UCSD-AML1 (cell line): ENCODE measurements around the gene LSAMP.

Experiments
- DNase-seq: peaks from one replicate; lab custom pipeline; 2025; ENCODE audit not compliant: unreplicated experiment; lab: John Stamatoyannopoulos, UW

The LSAMP gene

GRCh38 chr3:115913069-115913686, 532.1 kb downstream of the LSAMP start:
- no peak for DNase-seq

DNA sequence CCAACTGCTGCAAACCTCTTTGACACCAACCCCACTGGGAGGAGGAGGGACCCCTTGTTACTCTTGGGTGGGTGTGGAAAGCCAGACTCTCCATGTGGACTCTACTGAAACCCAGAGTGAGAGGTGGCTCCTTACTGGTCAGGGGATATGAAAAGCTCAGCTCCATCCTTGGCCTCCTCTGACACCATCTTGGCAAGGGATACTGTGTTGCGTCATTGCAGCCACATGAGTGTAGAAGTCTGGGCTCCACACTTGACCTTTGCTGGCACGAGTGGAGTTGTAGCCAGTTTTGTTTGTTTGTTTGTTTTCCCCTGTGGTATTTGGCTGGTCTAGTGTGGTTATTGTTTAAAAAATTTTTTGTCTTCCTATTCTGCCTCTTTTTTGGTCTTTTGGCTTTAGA, 532.9 kb downstream of the LSAMP start:
- DNase-seq = no peak

GRCh38 chr3:115905871-115906270, 539.4 kb downstream of the LSAMP start:
- DNase-seq = no peak

DNA sequence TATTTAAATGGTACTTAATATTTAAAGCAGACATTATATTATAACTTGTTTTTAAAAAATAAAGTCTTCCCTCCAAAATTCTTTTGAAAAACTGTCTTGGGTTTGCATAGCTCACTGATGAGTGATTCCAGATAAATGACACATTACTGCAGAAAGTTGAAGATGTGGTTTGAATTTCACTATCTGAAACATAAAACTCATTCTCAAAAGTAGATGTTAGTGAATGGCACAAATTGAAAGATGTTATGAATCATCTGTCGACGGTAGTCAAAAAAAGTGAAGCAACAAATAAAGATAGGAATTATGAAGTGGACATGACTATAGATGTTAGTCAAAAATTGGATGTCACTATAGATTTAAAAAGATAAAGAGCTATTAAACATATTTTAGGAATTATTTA, 541.4 kb downstream of the LSAMP start:
- no peak for DNase-seq

DNA sequence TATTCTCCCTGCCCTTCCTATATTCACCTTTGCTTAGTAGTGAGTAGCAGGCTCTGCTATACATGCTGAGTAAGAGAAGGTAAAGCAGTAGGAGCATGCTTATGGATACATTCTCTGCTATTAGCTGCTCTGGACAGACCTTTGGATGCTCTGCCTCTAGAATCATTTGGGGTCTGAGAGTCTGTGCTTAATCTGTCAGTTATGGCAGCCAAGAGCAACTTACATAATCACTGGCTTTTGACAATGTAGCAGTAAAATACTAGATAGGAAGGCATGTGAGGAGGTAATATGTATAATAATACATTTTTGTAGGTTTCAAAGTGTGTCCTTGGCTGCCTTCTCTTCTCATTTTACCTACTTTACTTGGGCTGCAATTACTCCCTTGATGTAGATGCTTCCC, 544.3 kb downstream of the LSAMP start:
- DNase-seq = no peak

GRCh38 chr3:115899535-115899934, 545.8 kb downstream of the LSAMP start:
- no peak for DNase-seq

DNA sequence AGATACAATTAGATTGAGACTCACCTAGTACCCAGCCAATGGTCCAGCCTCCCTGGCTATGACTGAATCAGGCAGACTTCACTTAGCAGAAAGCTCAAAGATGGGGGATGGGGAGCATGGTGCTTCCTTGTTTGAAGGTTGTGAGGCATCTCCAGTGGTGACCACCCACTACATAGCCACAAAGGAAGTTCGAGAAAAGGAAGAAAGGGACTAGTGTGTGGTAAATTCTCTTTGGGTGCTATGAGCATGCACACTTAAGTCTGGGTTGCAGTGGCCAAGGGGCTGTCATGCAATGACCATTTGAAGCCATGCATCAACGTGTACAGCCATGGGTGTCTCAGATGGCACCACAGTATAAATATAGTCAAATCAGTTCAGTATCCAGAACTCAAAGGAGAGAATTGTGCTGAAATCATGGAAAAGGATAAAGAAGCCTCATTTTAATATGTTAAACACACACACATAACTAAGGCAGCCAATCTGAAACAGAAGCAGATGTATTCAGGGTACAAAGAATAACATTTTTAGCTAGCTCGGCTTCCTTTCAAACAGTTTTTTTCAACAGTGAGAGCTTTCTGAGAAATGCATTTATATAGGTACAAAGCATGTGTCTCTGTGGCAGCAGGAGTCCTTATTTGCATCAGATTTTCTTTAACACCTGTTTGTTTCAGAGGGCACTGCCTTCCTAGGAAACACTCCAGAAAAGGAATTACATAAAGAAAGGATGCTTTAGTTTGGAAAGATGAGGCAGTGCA, 546.5 kb downstream of the LSAMP start:
- DNase-seq = no peak

- no peak for DNase-seq
Measured at GRCh38 chr3:115891006-115891636, 554.2 kb downstream of the LSAMP start.

DNA sequence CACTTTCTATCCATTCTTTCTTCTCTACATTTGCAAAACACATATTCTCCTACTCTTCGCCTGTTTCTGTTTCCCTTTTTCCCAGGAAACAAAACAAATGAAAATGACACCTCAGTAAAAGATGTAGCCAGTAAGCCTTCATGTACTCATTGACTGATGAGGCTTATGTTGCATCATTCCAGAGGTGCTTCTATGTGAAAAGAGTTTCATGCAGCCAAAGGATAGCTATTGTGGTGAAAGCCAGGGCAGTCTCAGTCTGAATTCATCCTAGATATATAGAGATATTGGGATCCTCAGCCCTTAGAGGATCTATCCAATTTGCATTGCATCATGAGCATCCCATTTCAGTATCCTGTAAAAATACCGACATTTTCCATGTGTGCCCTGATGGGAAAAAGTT, 554.7 kb downstream of the LSAMP start:
- DNase-seq = no peak

GRCh38 chr3:115885621-115886020, 559.7 kb downstream of the LSAMP start:
- no peak for DNase-seq

DNA sequence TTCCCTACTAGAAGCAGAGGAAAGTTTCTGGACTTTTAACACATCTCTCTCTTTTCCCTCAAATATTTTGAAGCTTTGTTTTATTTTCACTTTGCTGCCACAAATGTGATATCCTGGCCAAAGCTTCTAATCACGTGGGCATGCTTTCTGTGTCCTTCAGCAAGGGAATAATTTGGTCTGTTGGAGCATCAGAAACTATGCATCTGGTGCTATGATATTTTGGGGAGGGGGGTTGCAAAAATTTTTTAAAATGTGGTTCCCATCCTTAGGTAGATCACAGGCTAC, 567.7 kb downstream of the LSAMP start:
- DNase-seq = no peak

DNA sequence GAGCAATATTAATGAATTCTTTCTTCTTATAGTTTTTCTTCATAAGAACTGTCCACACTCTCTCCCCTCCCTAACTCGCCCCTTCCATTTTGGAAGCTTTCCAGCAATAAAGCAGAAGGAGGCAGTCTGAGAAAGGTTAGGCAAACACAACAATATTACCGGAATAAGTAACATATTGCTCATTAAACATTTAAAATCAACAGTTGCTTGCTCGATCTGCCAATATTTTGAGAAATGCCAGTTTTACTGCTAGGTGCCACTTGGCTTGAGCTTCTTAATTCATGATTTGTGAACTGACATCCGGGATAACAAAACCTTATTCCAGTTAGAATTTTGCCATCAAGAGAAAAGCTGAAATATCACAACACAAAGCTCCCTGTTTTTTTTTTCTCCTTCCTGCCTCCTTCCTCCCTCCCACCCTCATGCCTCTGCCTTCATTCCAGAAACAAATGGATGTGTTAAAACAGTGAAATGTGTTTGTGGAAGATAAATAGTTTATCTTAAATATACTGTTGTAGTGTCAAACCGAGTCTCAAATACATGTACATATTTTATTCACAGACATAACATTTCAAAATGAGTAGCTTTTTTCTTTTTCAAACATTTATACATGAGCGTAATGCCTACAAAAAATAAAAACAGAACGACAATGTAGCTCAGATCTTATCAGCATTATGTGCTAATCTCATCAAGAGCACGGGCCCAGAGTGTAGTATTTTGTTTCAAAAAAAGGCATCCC, 568.2 kb downstream of the LSAMP start:
- no peak for DNase-seq

GRCh38 chr3:115875460-115875859, 569.8 kb downstream of the LSAMP start:
- DNase-seq = no peak

DNA sequence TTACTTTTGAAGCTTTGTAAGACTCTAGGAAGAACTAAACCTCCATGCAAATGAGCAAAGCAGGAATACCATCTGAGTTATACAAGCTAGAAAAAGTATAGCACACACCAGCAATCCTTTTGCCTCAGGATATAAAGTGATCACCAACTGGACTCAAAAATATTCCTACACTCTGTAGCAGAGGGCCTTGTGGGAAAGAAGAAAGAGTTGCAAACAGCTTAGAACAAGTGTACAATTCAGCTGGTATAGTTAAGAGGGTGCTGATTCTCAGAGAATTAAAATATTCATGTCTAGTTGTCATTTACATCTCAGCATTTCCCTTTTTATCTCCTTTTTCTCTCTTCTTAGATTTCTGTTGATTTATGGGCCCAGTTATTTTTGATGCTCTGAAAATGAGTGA, 573.6 kb downstream of the LSAMP start:
- DNase-seq = no peak

GRCh38 chr3:115864911-115865310, 580.4 kb downstream of the LSAMP start:
- no peak for DNase-seq

DNA sequence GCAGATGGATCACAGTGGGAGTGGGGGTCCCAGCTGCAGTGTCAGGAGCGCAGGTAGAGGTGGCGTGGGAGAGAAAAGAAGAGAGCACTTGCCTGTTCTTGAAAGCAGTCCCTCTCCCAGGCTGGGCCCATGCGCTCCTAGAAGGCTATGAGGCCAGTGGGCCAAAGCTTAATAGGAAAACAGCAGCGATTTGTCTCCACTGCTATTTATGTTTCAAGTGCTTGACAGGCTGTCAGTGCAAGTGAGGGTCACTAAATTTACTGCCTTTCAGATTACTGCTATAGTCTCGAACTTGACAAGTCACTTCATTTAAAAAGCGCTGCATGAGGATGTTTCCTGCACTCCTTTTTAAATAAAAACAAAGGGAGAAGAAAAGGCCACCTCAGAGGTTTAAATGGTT, 582.4 kb downstream of the LSAMP start:
- DNase-seq = no peak

- DNase-seq = no peak
Measured at GRCh38 chr3:115862099-115862498, 583.2 kb downstream of the LSAMP start.

DNA sequence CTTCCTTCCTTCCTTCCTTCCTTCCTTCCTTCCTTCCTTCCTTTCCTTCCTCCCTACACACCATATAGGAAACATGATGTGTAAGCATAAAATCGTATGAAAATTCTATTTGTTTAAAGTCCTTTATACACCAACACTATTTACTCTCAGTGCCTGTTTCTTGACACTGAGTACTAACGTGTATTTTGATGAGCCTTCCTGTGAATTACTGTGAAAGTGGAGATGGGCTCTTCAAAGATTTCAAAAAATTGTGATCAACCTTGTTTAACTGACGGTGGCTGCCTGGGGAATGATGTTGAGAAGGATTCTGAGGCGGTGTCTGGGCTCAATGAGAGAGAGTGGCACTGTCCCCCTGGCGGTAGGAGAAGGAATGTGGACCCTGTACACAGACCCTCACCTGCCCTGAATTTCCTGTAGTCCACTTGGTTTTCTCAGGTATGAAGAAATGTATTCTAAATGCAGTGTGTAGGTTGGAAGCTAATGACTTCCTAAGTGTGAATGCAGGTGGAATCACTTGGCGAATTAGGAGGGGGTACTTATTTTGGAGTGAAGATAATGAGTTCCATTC, 584.0 kb downstream of the LSAMP start:
- DNase-seq = no peak

GRCh38 chr3:115860766-115861165, 584.5 kb downstream of the LSAMP start:
- DNase-seq = no peak

DNA sequence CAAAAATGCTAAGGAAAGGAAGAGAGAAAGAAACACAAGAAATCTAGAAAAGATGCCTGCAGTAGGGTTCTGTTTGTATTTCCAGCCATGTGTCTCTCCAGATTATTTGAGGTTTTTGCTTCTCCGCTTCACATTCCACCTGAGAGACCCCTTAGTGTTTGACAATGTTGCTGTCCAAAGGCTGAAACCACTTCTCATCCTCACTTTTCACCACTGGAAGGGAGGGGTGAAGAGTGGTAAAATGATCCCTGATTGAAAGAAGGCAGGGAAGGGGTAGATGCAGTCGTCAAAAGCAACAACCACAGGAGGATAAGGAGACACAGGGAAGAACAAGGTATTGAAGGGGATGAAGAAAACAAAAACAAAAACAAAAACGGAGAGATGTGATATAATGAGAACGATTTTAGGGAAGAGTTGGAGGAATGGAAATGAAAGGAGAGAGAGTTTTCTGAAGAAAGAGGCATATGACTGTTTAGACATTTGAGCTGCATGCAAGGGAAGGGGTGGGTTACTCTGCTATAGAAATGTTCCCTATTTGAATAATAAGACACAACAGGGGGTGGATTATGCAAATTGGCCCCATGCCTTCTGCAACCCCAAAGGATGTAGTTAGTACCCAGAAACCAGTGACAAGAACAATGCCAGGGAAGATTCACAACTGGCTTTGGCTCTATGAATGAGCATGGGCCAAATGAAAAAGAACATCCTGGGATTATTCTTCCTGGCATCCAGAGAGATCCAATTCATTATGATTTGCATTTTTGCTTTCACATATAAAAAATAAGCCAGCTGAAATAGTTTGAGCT, 586.1 kb downstream of the LSAMP start:
- DNase-seq = no peak
